Endothelial cell of umbilical vein (primary cell): ENCODE data around the gene ZC3H18. TPM values are rescaled to one million over a fixed set of nuclear protein-coding genes. Genes with fewer than 3 reads are reported as not detected.

Experiments
- BruUV-seq: library from RNA; stranded (reverse); fragments of 400-500 nt; replicated peaks from 2 replicates; lab custom pipeline; 2021; lab: Mats Ljungman, UMichigan
- CTCF ChIA-PET: fragments of 300-600, 350-600 bp; sonication (Branson Sonifier 250); formaldehyde crosslinking; loops from one replicate; lab custom pipeline; 2021; ENCODE audit warnings: antibody characterized with exemption, inconsistent platforms; lab: Charles Lee
- POLR2A ChIA-PET: fragments of 300-600, 350-600 bp; sonication (Branson Sonifier 250); formaldehyde crosslinking; loops from one replicate; lab custom pipeline; 2021; ENCODE audit warnings: antibody characterized with exemption, inconsistent platforms; lab: Charles Lee
- DNase-seq: peaks from one replicate; pipeline ENCODE4 v3.0.0-alpha.2; 2011; ENCODE audit warnings: low read depth, low spot score
- FAIRE-seq: peaks from 2 replicates; lab custom pipeline; 2011; peaks lifted over from hg19 to GRCh38; lab: Jason Lieb, UNC
- H2AFZ ChIP-seq: 2 replicates; pipeline ENCODE4 v1.6.0; 2012; ENCODE audit warnings: low read depth, low read length, control low read depth, inconsistent platforms
- H3K27ac ChIP-seq: 2 replicates; pipeline ENCODE4 v1.5.1; 2011; ENCODE audit warnings: low read depth, mild to moderate bottlenecking, control low read depth, low read length, moderate library complexity; ENCODE audit not compliant: insufficient read depth
- H3K27me3 ChIP-seq, 2 experiments: 2 replicates each; pipeline versions ENCODE4 v1.6.0 to v1.6.1; 2011; ENCODE audit warnings: low read length in 2 of 2, mixed read lengths in 1 of 2; ENCODE audit not compliant: control insufficient read depth in 2 of 2, insufficient read depth in 2 of 2
- H3K36me3 ChIP-seq, 2 experiments: 2 replicates in 1 of 2; 3 replicates in 1 of 2; pipeline ENCODE4 v1.5.1; 2011; ENCODE audit warnings: low read length in 2 of 2, mild to moderate bottlenecking in 1 of 2, moderate library complexity in 1 of 2; ENCODE audit not compliant: control insufficient read depth in 2 of 2, insufficient read depth in 2 of 2; ENCODE audit errors: extremely low read depth in 1 of 2
- H3K4me1 ChIP-seq: 3 replicates; pipeline ENCODE4 v1.5.1; 2011; ENCODE audit warnings: mild to moderate bottlenecking, low read length; ENCODE audit not compliant: control insufficient read depth, insufficient read depth; ENCODE audit errors: extremely low read depth
- H3K4me2 ChIP-seq: 2 replicates; pipeline ENCODE4 v1.6.1; 2011; ENCODE audit warnings: low read length, control low read depth, mixed read lengths; ENCODE audit not compliant: insufficient read depth
- H3K4me3 ChIP-seq, 3 experiments: fragments of 200-600 bp in 1 of 3; sonication (generic), shearing (Covaris generic) in 1 of 3; replicated peaks in 1 of 3; 2 replicates each; pipeline ENCODE4 v1.5.1; 2011 to 2016; ENCODE audit warnings: control low read depth in 3 of 3, low read length in 3 of 3, mild to moderate bottlenecking in 2 of 3, inconsistent platforms in 1 of 3, low read depth in 1 of 3, moderate library complexity in 1 of 3; ENCODE audit not compliant: insufficient read depth in 1 of 3
- H3K79me2 ChIP-seq: 2 replicates; pipeline ENCODE4 v1.6.0; 2012; ENCODE audit warnings: low read length, inconsistent platforms; ENCODE audit not compliant: control insufficient read depth, insufficient read depth
- H3K9ac ChIP-seq: replicated peaks from 2 replicates; pipeline ENCODE3; 2011; ENCODE audit warnings: low read length, control low read depth; ENCODE audit not compliant: insufficient read depth; ENCODE audit errors: extremely low read depth
- H3K9me1 ChIP-seq: replicated peaks from 3 replicates; pipeline ENCODE4 v1.6.0; 2011; ENCODE audit warnings: mild to moderate bottlenecking, low read length; ENCODE audit not compliant: control insufficient read depth, insufficient read depth; ENCODE audit errors: extremely low read depth
- H3K9me3 ChIP-seq: replicated peaks from 2 replicates; pipeline ENCODE4 v1.5.1; 2012; ENCODE audit warnings: low read length, inconsistent platforms; ENCODE audit not compliant: control insufficient read depth, insufficient read depth
- H4K20me1 ChIP-seq: replicated peaks from 2 replicates; pipeline ENCODE3; 2011; ENCODE audit warnings: mild to moderate bottlenecking, low read length; ENCODE audit not compliant: control insufficient read depth, insufficient read depth; ENCODE audit errors: extremely low read depth
- CTCF ChIP-seq, 2 donors: IDR thresholded peaks; 1 replicate in 1 of 2; 2 replicates in 1 of 2; pipeline ENCODE4 v1.5.1; 2011; ENCODE audit warnings: low read length in 2 of 2, mild to moderate bottlenecking in 2 of 2, moderate library complexity in 2 of 2, control low read depth in 1 of 2, inconsistent platforms in 1 of 2, low read depth in 1 of 2; ENCODE audit not compliant: insufficient read depth in 1 of 2; ENCODE audit errors: extremely low read depth in 1 of 2
- MYC ChIP-seq: IDR thresholded peaks from one replicate; pipeline ENCODE4 v1.6.1; 2011; ENCODE audit warnings: mild to moderate bottlenecking, low read depth, low read length
- POLR2A ChIP-seq: IDR thresholded peaks from 2 replicates; pipeline ENCODE4 v1.6.1; 2012; ENCODE audit warnings: low read depth, mild to moderate bottlenecking, control low read depth, low read length
- dilution Hi-C: fragments of 300-500 bp; cut with MboI; formaldehyde crosslinking; loops from one replicate; pipeline ENCODE4 v1.15.0; 2019; ENCODE audit warnings: low sequenced_read_pairs; ENCODE audit not compliant: extremely low pct_ligation_motif_present
- intact Hi-C: fragments of 100-400 bp; cut with micrococcal nuclease; formaldehyde crosslinking; loops from one replicate; pipeline ENCODE4 v1.10.0; 2022
- polyA plus RNA-seq, 4 experiments: library from polyadenylated mRNA; depleted of rRNA in 3 of 4; stranded (reverse) in 3 of 4; unstranded in 1 of 4; fragments of >200 nt; gene quantifications; 2 replicates each; pipeline versions ENCODE4 v1.2.1 to v1.2.3, GENCODE V29; 2011 to 2012; ENCODE audit warnings: missing spikeins in 1 of 4
- total RNA-seq: library from RNA; stranded (reverse); gene quantifications from 2 replicates; pipeline ENCODE4 v1.2.3, GENCODE V29; 2021

Gene ZC3H18
- total and polyA plus RNA-seq, 2 donors (not counting 3 experiments of a cell fraction or from before 2014, with no cell fraction given) = 12.1 to 52.8 TPM

GRCh38 chr16:88681084-88681680, 111.0 kb downstream of the ZC3H18 start:
- dilution Hi-C loops (no loop called here), intact Hi-C loops (no loop called here)
- Histone ChIP-seq H3K9me3 (no peaks in the 10 kb centered on the region), H3K9me1 (no peaks in the 10 kb centered on the region), H3K27me3 (no peaks in the 10 kb centered on the region), H4K20me1 (no peaks in the 10 kb centered on the region), H3K27ac (no peak overlapping the region), H3K36me3 (no peaks in the 10 kb centered on the region), H3K9ac (no peak overlapping the region), H3K4me1 (peaks cover 3% of the 10 kb centered on the region), H2AFZ (no peak overlapping the region), H3K4me2 (no peak overlapping the region), H3K79me2 (no peaks in the 10 kb centered on the region), H3K4me3 (no peak overlapping the region)
- ChIA-PET POLR2A (no interaction called here), CTCF (no interaction called here)
- DNase-seq (no peak), FAIRE-seq (no peak)
- BruUV-seq = no TSS peak
- TF ChIP-seq CTCF (IDR thresholded peaks at IDR 0.05; ENCODE audit: extremely low read depth in 1 of 2, insufficient read depth in 1 of 2, low read depth in 1 of 2, low read length in 2 of 2) (peak; percentile 12 to 44), POLR2A (no peak), MYC (no peak)

Other genes with a start within 250 kb of the ZC3H18 start
- gene ZNF469, start 187.4 kb upstream of the ZC3H18 start, total RNA-seq = 5.7 and 6.3 TPM in 2 replicates
- 0.90 and 1.1 TPM in 2 replicates for gene ZNF469, start 187.4 kb upstream of the ZC3H18 start, polyA plus RNA-seq
- 7.5 and 8.2 TPM in 2 replicates for gene ZFPM1, start 117.1 kb upstream of the ZC3H18 start, total RNA-seq
- 0.37 and 0.72 TPM in 2 replicates for gene ZFPM1, start 117.1 kb upstream of the ZC3H18 start, polyA plus RNA-seq
- gene IL17C, start 68.2 kb downstream of the ZC3H18 start, total RNA-seq = not detected in 2 replicates
- gene IL17C, start 68.2 kb downstream of the ZC3H18 start, polyA plus RNA-seq = 0.14 and 0.17 TPM in 2 replicates
- 37.0 and 45.8 TPM in 2 replicates for gene CYBA, start 80.7 kb downstream of the ZC3H18 start, total RNA-seq
- 77.3 and 100 TPM in 2 replicates for gene CYBA, start 80.7 kb downstream of the ZC3H18 start, polyA plus RNA-seq
- 117 and 142 TPM in 2 replicates for gene MVD, start 92.7 kb downstream of the ZC3H18 start, total RNA-seq
- 60.3 and 64.4 TPM in 2 replicates for gene MVD, start 92.7 kb downstream of the ZC3H18 start, polyA plus RNA-seq
- 0.18 and 0.31 TPM in 2 replicates for gene SNAI3, start 116.1 kb downstream of the ZC3H18 start, total RNA-seq
- 0.30 and 0.38 TPM in 2 replicates for gene SNAI3, start 116.1 kb downstream of the ZC3H18 start, polyA plus RNA-seq
- gene RNF166, start 136.0 kb downstream of the ZC3H18 start, total RNA-seq = 38.8 and 41.8 TPM in 2 replicates
- gene RNF166, start 136.0 kb downstream of the ZC3H18 start, polyA plus RNA-seq = 27.6 and 34.0 TPM in 2 replicates
- gene CTU2, start 136.1 kb downstream of the ZC3H18 start, total RNA-seq = 33.7 and 37.5 TPM in 2 replicates
- 26.1 and 30.8 TPM in 2 replicates for gene CTU2, start 136.1 kb downstream of the ZC3H18 start, polyA plus RNA-seq
- 306 and 322 TPM in 2 replicates for gene PIEZO1, start 214.8 kb downstream of the ZC3H18 start, total RNA-seq
- gene PIEZO1, start 214.8 kb downstream of the ZC3H18 start, polyA plus RNA-seq = 298 and 393 TPM in 2 replicates
- gene CDT1, start 233.4 kb downstream of the ZC3H18 start, total RNA-seq = 26.5 and 30.6 TPM in 2 replicates
- gene CDT1, start 233.4 kb downstream of the ZC3H18 start, polyA plus RNA-seq = 15.6 and 19.3 TPM in 2 replicates
- gene APRT, start 241.5 kb downstream of the ZC3H18 start, total RNA-seq = 148 and 152 TPM in 2 replicates
- 143 and 179 TPM in 2 replicates for gene APRT, start 241.5 kb downstream of the ZC3H18 start, polyA plus RNA-seq